Measurements from ENCODE around the gene MAX. TPM values are rescaled to one million over a fixed set of nuclear protein-coding genes. Genes with fewer than 3 reads are reported as not detected.

MAX gene
- total RNA-seq, 1 experiment from 2014 or later: 68.9 TPM

DNA sequence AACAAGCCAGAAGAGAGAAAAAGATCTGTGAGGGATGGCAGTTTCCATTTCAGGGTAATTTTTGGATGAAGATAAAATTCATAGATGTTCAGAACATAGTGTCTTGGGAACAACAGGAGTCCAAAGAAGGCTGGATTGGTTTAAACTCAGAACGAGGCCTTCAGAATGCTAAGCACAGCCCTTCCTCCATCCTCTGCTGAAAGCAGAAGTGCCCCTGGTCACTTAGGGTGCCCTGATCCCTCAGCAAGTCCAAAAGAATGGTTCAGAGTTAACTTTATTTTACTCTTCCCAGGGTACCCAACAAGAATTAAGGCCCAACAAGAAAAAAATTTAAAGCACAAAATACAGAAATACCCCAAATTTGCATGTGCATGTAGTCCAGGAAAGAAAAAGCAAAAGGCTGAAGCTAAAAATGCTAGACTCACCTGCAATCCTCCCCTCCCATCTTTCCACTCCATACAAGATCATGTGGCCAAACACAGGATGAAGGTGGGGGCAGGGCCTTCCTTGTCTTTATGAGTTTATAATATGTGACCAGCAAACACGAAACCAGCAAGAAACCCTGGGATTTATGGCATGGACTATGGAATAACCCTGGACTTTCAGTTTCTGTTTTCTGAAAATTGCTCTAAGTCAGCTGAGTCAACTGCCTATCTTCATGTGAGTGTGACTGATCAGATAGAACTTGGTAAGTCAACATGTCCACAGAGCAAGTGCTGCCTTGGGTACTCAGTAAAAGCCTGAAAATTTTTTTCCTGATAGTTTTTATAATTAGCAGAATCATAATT is 21.2 kb downstream of the MAX start:
- ATAC-seq (no peak), DNase-seq (no peak)
- Histone ChIP-seq H3F3A (ENCODE audit: low read length, unreplicated experiment) (no peaks in the 10 kb centered on the region), H3K27me3 (ENCODE audit: low read length) (no peaks in the 10 kb centered on the region), H3K9me2 (replicated peaks; ENCODE audit: low read length) (no peaks in the 10 kb centered on the region), H3K27ac (ENCODE audit: low read length) (no peak overlapping the region), H3K9me3 (ENCODE audit: low read length) (no peaks in the 10 kb centered on the region), H3K4me3 (ENCODE audit: low read length) (no peak overlapping the region), H3K79me2 (ENCODE audit: low read length) (peaks cover 7% of the 10 kb centered on the region; the same call in 1 of the 2 replicates), H3K4me2 (ENCODE audit: low read length) (no peak overlapping the region), H4K20me1 (ENCODE audit: low read length) (no peaks in the 10 kb centered on the region), H3K9ac (ENCODE audit: low read length) (no peak overlapping the region), H3K4me1 (ENCODE audit: insufficient read depth, low read length) (no peaks in the 10 kb centered on the region), H2AFZ (ENCODE audit: low read length) (no peak overlapping the region), H3K36me3 (ENCODE audit: low read depth, low read length) (peaks cover 66% of the 10 kb centered on the region)
- TF ChIP-seq EZH2phosphoT487 (IDR thresholded peaks at IDR 0.05; ENCODE audit: borderline replicate concordance, low read length) (no peak), EZH2 (IDR thresholded peaks at IDR 0.05; ENCODE audit: low read length, unreplicated experiment) (no peak)
- TF ChIP-seq, protein P1, sequence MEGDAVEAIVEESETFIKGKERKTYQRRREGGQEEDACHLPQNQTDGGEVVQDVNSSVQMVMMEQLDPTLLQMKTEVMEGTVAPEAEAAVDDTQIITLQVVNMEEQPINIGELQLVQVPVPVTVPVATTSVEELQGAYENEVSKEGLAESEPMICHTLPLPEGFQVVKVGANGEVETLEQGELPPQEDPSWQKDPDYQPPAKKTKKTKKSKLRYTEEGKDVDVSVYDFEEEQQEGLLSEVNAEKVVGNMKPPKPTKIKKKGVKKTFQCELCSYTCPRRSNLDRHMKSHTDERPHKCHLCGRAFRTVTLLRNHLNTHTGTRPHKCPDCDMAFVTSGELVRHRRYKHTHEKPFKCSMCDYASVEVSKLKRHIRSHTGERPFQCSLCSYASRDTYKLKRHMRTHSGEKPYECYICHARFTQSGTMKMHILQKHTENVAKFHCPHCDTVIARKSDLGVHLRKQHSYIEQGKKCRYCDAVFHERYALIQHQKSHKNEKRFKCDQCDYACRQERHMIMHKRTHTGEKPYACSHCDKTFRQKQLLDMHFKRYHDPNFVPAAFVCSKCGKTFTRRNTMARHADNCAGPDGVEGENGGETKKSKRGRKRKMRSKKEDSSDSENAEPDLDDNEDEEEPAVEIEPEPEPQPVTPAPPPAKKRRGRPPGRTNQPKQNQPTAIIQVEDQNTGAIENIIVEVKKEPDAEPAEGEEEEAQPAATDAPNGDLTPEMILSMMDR (conservative IDR thresholded peaks at IDR 0.05; ENCODE audit: low read depth, low read length): no peak
- BruUV-seq (replicated peaks): no TSS peak
- ChIA-PET POLR2A (ENCODE audit: unreplicated experiment) (no interaction called here), CTCF (no interaction called here)
- intact Hi-C loops (cut with micrococcal nuclease): no loop called here

DNA sequence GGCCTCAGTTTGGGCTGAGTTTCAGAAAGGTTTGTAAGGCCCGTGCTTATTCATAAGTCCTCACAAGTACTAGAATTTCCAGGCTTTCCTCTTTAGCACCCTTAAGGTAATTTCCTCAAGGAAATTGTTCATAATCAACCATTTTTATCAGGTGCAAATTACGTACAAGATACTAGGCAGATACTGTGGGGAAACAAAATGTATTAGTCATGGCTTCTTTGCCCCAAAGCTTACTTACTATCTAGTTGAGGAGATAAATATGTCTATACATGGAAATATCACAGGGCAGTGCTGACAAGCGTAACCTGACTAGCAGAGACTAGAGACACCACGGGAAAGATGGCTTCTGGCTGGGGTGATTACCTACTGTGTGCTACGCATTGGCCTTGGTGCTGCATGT is 22.5 kb downstream of the MAX start:
- H3K27me3 ChIP-seq (ENCODE audit: low read length): no peaks in the 10 kb centered on the region
- no peaks in the 10 kb centered on the region for H3K4me1 ChIP-seq (ENCODE audit: insufficient read depth, low read length)
- DNase-seq (no peak), ATAC-seq (no peak)
- no peak overlapping the region for H3K9ac ChIP-seq (ENCODE audit: low read length)
- ChIA-PET POLR2A (ENCODE audit: unreplicated experiment) (no interaction called here), CTCF (no interaction called here)
- H3K9me3 ChIP-seq (ENCODE audit: low read length): no peaks in the 10 kb centered on the region
- no peak overlapping the region for H3K4me3 ChIP-seq (ENCODE audit: low read length)
- peaks cover 56% of the 10 kb centered on the region for H3K36me3 ChIP-seq (ENCODE audit: low read depth, low read length)
- no peak overlapping the region for H3K27ac ChIP-seq (ENCODE audit: low read length)
- no peak overlapping the region for H3K4me2 ChIP-seq (ENCODE audit: low read length)
- no peak overlapping the region for H2AFZ ChIP-seq (ENCODE audit: low read length)
- no TSS peak for BruUV-seq (replicated peaks)
- no peak for TF ChIP-seq EZH2 (IDR thresholded peaks at IDR 0.05; ENCODE audit: low read length, unreplicated experiment)
- no peak for TF ChIP-seq EZH2phosphoT487 (IDR thresholded peaks at IDR 0.05; ENCODE audit: borderline replicate concordance, low read length)
- peaks cover 7% of the 10 kb centered on the region; the same call in 1 of the 2 replicates for H3K79me2 ChIP-seq (ENCODE audit: low read length)
- intact Hi-C loops (cut with micrococcal nuclease): no loop called here
- H3K9me2 ChIP-seq (replicated peaks; ENCODE audit: low read length): no peaks in the 10 kb centered on the region
- no peaks in the 10 kb centered on the region for H3F3A ChIP-seq (ENCODE audit: low read length, unreplicated experiment)
- no peaks in the 10 kb centered on the region for H4K20me1 ChIP-seq (ENCODE audit: low read length)

DNA sequence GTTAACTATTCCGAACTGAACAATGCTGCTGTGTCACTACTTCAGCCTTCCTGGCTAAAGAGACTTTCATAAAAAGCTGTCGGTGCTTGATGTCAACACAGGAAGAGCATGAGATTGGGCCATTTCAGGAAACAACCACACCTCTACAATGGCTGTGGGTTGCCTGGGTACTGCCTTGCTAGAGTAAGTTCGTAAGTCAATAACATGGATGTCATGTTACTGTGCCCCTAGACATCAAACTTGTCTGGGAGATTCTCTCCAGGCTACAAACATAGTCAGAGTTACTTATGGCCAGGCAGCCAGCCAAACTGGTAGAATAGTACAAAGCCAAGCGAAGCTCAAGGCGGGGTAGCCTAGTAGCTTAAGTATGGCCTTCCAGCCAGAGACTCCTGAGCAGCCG is 23.1 kb downstream of the MAX start:
- ChIA-PET CTCF (no interaction called here), POLR2A (ENCODE audit: unreplicated experiment) (no interaction called here)
- ATAC-seq (no peak), DNase-seq (no peak)
- Histone ChIP-seq H3K4me3 (ENCODE audit: low read length) (no peak overlapping the region), H3K36me3 (ENCODE audit: low read depth, low read length) (peaks cover 54% of the 10 kb centered on the region), H3K9me2 (replicated peaks; ENCODE audit: low read length) (no peaks in the 10 kb centered on the region), H3K4me1 (ENCODE audit: insufficient read depth, low read length) (no peaks in the 10 kb centered on the region), H3K9ac (ENCODE audit: low read length) (no peak overlapping the region), H3K27ac (ENCODE audit: low read length) (no peak overlapping the region), H3K9me3 (ENCODE audit: low read length) (no peaks in the 10 kb centered on the region), H3K4me2 (ENCODE audit: low read length) (no peak overlapping the region), H3F3A (ENCODE audit: low read length, unreplicated experiment) (no peaks in the 10 kb centered on the region), H2AFZ (ENCODE audit: low read length) (no peak overlapping the region), H4K20me1 (ENCODE audit: low read length) (no peaks in the 10 kb centered on the region), H3K27me3 (ENCODE audit: low read length) (no peaks in the 10 kb centered on the region), H3K79me2 (ENCODE audit: low read length) (peaks cover 7% of the 10 kb centered on the region; the same call in 1 of the 2 replicates)
- intact Hi-C loops (cut with micrococcal nuclease): no loop called here
- BruUV-seq (replicated peaks): no TSS peak
- TF ChIP-seq, protein P1 (conservative IDR thresholded peaks at IDR 0.05; ENCODE audit: low read depth, low read length): no peak
- TF ChIP-seq EZH2phosphoT487 (IDR thresholded peaks at IDR 0.05; ENCODE audit: borderline replicate concordance, low read length) (no peak), EZH2 (IDR thresholded peaks at IDR 0.05; ENCODE audit: low read length, unreplicated experiment) (no peak)
